Measurements from ENCODE around the gene ACACA.

DNA sequence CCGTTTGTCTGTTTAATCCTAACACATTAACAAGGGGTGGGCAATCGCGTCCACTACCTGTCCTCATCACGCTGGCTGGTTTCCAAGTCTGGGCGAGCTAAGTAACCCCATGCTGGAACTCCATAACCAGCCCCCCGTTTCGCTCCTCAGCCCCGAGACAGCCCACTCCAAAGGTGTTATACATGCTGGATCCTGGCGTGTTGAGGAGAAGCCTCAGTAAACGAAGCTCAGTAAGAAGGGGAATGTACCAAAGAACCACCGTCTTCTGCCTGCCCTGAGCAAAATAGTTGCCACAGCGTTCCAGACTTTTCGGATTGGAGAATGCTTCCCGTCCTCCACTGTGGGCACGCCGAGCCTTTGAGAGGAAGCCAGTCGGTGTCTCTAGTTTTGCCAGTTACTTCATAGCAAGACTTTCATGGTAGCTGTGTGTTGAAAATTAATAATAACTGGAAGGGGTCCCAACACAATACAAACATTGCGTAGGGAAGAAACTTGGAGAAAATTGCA, 46.9 kb downstream of the ACACA start:
- TF ChIP-seq, protein P1, sequence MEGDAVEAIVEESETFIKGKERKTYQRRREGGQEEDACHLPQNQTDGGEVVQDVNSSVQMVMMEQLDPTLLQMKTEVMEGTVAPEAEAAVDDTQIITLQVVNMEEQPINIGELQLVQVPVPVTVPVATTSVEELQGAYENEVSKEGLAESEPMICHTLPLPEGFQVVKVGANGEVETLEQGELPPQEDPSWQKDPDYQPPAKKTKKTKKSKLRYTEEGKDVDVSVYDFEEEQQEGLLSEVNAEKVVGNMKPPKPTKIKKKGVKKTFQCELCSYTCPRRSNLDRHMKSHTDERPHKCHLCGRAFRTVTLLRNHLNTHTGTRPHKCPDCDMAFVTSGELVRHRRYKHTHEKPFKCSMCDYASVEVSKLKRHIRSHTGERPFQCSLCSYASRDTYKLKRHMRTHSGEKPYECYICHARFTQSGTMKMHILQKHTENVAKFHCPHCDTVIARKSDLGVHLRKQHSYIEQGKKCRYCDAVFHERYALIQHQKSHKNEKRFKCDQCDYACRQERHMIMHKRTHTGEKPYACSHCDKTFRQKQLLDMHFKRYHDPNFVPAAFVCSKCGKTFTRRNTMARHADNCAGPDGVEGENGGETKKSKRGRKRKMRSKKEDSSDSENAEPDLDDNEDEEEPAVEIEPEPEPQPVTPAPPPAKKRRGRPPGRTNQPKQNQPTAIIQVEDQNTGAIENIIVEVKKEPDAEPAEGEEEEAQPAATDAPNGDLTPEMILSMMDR (IDR thresholded peaks at IDR 0.05): no peak
- no peak for TF ChIP-seq POLR2A (IDR thresholded peaks at IDR 0.05)

Data from uterus (tissue), 2 donors.